ENCODE results near the gene NOX3.

Gene NOX3

DNA sequence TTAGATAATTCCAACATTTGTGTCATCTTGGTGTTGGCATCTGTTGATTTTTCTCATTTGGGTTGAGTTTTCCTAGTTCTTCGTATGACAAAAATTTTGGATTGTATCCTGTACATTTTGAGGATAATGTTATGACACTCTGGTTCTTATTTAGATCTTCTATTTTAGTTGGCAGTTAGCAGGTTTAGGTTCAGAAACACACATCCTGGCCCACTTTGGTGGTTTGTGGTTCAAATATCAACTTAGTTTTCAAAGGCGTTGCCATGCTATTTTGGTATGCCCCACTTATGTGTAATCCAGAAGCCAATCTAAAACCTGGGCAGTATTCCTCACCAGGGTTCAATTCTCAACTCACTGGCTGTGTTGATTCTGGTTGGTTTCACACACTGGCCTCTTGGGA, 68.2 kb downstream of the NOX3 start:
- no peak overlapping the region for H2AFZ ChIP-seq (ENCODE audit: low read length)
- H3K9me3 ChIP-seq (ENCODE audit: insufficient read depth, low read depth, low read length), result 0 out of 2 replicates have a peak, but pooled peaks cover 3% of the 10 kb centered on the region
- H3F3A ChIP-seq (ENCODE audit: low read depth), result no peaks in the 10 kb centered on the region
- H3K4me2 ChIP-seq (ENCODE audit: low read depth, low read length, poor library complexity, severe bottlenecking), result no peak overlapping the region
- H3K79me2 ChIP-seq (ENCODE audit: insufficient read depth, low read length), result no peaks in the 10 kb centered on the region
- H4K20me1 ChIP-seq (ENCODE audit: insufficient read depth, low read length, poor library complexity, severe bottlenecking), result no peaks in the 10 kb centered on the region
- H3K9me2 ChIP-seq (replicated peaks; ENCODE audit: low read depth, low read length), result no peaks in the 10 kb centered on the region
- H3K4me1 ChIP-seq (ENCODE audit: insufficient read depth, low read length, poor library complexity, severe bottlenecking), result no peaks in the 10 kb centered on the region
- no peaks in the 10 kb centered on the region for H3K27me3 ChIP-seq (ENCODE audit: insufficient read depth, low read length, poor library complexity, severe bottlenecking)
- H3K36me3 ChIP-seq (ENCODE audit: insufficient read depth, low read length), result no peaks in the 10 kb centered on the region
- H3K4me3 ChIP-seq (ENCODE audit: low read length, poor library complexity, severe bottlenecking), result no peak overlapping the region
- H3K9ac ChIP-seq (ENCODE audit: low read depth, low read length, poor library complexity, severe bottlenecking), result no peak overlapping the region
- TF ChIP-seq, protein P1, sequence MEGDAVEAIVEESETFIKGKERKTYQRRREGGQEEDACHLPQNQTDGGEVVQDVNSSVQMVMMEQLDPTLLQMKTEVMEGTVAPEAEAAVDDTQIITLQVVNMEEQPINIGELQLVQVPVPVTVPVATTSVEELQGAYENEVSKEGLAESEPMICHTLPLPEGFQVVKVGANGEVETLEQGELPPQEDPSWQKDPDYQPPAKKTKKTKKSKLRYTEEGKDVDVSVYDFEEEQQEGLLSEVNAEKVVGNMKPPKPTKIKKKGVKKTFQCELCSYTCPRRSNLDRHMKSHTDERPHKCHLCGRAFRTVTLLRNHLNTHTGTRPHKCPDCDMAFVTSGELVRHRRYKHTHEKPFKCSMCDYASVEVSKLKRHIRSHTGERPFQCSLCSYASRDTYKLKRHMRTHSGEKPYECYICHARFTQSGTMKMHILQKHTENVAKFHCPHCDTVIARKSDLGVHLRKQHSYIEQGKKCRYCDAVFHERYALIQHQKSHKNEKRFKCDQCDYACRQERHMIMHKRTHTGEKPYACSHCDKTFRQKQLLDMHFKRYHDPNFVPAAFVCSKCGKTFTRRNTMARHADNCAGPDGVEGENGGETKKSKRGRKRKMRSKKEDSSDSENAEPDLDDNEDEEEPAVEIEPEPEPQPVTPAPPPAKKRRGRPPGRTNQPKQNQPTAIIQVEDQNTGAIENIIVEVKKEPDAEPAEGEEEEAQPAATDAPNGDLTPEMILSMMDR (conservative IDR thresholded peaks at IDR 0.05; ENCODE audit: low read length), result no peak
- TF ChIP-seq EZH2phosphoT487 (IDR thresholded peaks at IDR 0.05; ENCODE audit: borderline replicate concordance), result no peak

DNA sequence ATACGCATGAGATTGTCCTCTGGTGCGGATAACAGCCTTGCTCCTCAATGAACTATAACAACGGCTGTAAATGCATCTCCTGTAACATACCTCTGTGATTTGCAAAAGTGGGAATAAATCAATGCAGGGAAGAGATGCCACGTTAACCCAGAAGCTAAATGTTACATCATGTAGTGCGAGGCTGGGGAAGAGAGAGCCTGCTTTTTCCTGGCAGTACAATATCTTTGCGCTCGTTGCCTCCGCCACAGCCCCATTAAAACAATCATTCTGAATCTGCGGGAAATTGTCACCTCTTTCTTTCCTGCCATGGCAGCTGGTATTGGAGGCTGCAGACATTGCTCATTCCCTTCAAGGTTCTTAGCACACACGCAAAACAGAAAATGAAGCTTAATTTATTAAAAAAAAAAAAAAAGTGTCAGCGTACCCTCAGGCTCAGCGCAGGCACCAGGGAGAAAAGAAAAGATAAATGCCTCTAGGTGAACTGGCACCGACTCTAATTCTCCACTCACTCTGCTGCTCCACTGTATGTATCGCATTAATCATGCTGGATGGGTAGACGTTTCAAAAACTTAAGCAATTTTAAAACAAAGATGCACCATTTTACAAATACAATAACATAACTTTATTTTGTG, 71.2 kb downstream of the NOX3 start:
- no peaks in the 10 kb centered on the region for H3K36me3 ChIP-seq (ENCODE audit: insufficient read depth, low read length)
- H3K4me2 ChIP-seq (ENCODE audit: low read depth, low read length, poor library complexity, severe bottlenecking), result no peak overlapping the region
- H3K4me1 ChIP-seq (ENCODE audit: insufficient read depth, low read length, poor library complexity, severe bottlenecking), result no peaks in the 10 kb centered on the region
- H3K27me3 ChIP-seq (ENCODE audit: insufficient read depth, low read length, poor library complexity, severe bottlenecking), result no peaks in the 10 kb centered on the region
- H3K9ac ChIP-seq (ENCODE audit: low read depth, low read length, poor library complexity, severe bottlenecking), result no peak overlapping the region
- no peaks in the 10 kb centered on the region for H3K79me2 ChIP-seq (ENCODE audit: insufficient read depth, low read length)
- no peak for TF ChIP-seq EZH2phosphoT487 (IDR thresholded peaks at IDR 0.05; ENCODE audit: borderline replicate concordance)
- TF ChIP-seq, protein P1 (conservative IDR thresholded peaks at IDR 0.05; ENCODE audit: low read length), result no peak
- H2AFZ ChIP-seq (ENCODE audit: low read length), result no peak overlapping the region
- H3K9me3 ChIP-seq (ENCODE audit: insufficient read depth, low read depth, low read length), result 0 out of 2 replicates have a peak, but pooled peaks cover 2% of the 10 kb centered on the region
- no peaks in the 10 kb centered on the region for H3F3A ChIP-seq (ENCODE audit: low read depth)
- no peak overlapping the region for H3K4me3 ChIP-seq (ENCODE audit: low read length, poor library complexity, severe bottlenecking)
- no peaks in the 10 kb centered on the region for H4K20me1 ChIP-seq (ENCODE audit: insufficient read depth, low read length, poor library complexity, severe bottlenecking)
- H3K9me2 ChIP-seq (replicated peaks; ENCODE audit: low read depth, low read length), result no peaks in the 10 kb centered on the region

DNA sequence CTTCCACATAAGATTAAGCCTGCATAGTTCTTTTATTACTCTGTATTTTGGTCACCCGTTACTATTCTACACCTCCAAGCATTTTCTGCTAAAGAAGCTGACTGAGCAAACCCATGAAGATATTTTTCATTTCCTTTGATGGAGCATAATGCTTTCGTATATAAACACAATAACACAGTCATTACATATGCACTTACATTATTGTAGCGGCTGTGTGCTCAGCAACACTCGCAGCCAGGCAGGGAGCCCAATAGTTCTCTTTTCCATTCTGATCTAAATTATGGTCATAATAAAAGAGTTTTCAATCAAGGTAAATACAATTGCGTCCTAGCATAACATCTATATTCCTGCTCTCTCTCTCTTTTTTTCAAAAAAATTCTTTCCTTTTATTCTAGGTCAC, 71.7 kb downstream of the NOX3 start:
- H4K20me1 ChIP-seq (ENCODE audit: insufficient read depth, low read length, poor library complexity, severe bottlenecking), result no peaks in the 10 kb centered on the region
- H3K9me3 ChIP-seq (ENCODE audit: insufficient read depth, low read depth, low read length), result no peaks in the 10 kb centered on the region
- no peaks in the 10 kb centered on the region for H3F3A ChIP-seq (ENCODE audit: low read depth)
- no peaks in the 10 kb centered on the region for H3K79me2 ChIP-seq (ENCODE audit: insufficient read depth, low read length)
- no peak overlapping the region for H3K4me2 ChIP-seq (ENCODE audit: low read depth, low read length, poor library complexity, severe bottlenecking)
- H3K4me3 ChIP-seq (ENCODE audit: low read length, poor library complexity, severe bottlenecking), result no peak overlapping the region
- H3K9me2 ChIP-seq (replicated peaks; ENCODE audit: low read depth, low read length), result no peaks in the 10 kb centered on the region
- H2AFZ ChIP-seq (ENCODE audit: low read length), result no peak overlapping the region
- TF ChIP-seq EZH2phosphoT487 (IDR thresholded peaks at IDR 0.05; ENCODE audit: borderline replicate concordance), result no peak
- TF ChIP-seq, protein P1 (conservative IDR thresholded peaks at IDR 0.05; ENCODE audit: low read length), result no peak
- no peaks in the 10 kb centered on the region for H3K27me3 ChIP-seq (ENCODE audit: insufficient read depth, low read length, poor library complexity, severe bottlenecking)
- H3K4me1 ChIP-seq (ENCODE audit: insufficient read depth, low read length, poor library complexity, severe bottlenecking), result no peaks in the 10 kb centered on the region
- no peak overlapping the region for H3K9ac ChIP-seq (ENCODE audit: low read depth, low read length, poor library complexity, severe bottlenecking)
- H3K36me3 ChIP-seq (ENCODE audit: insufficient read depth, low read length), result no peaks in the 10 kb centered on the region
